HG03558 (cell line): Measurements from ENCODE around the gene CTDSPL.
"Not testable (repeated sequence)": the region's sequence is repeated elsewhere in the genome, so short reads cannot be mapped to it uniquely, and the experiment has no call there.

Experiments used
- ATAC-seq: cut with Tn5 transposase; IDR thresholded peaks from one replicate; pipeline ENCODE4 v1.9.1; 2021; ENCODE audit warnings: moderate number of reproducible peaks; ENCODE audit not compliant: unreplicated experiment; ENCODE audit errors: extremely low read depth

CTDSPL gene, protein sequence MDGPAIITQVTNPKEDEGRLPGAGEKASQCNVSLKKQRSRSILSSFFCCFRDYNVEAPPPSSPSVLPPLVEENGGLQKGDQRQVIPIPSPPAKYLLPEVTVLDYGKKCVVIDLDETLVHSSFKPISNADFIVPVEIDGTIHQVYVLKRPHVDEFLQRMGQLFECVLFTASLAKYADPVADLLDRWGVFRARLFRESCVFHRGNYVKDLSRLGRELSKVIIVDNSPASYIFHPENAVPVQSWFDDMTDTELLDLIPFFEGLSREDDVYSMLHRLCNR

DNA sequence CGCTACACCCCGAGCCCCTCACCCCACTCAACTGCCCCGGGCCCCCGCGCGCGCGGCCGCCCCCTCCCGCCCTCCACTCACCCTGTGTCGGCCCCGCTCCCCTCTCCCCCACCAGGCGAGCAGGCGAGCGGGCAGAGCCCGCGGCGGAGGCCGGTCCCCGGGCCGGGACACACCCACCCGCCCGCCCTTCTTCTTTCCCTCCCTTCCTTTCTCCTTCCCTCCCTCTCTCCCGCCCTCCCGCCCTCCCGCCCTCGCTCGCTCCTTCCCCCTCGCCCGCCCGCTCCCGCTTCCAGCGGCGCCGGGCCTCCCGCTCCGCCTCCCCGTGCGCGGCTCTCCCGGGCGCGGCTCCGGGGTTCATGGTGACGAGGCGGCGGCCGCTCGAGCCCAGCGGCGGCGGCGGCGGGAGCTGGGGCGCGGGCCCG lies at the start of gene CTDSPL:
Gene CTDSPL (plus strand): TSS at position 261 of the 422 bp plus-strand sequence. CDS start 320 bp downstream, outside the sequence.
- no peak for ATAC-seq

DNA sequence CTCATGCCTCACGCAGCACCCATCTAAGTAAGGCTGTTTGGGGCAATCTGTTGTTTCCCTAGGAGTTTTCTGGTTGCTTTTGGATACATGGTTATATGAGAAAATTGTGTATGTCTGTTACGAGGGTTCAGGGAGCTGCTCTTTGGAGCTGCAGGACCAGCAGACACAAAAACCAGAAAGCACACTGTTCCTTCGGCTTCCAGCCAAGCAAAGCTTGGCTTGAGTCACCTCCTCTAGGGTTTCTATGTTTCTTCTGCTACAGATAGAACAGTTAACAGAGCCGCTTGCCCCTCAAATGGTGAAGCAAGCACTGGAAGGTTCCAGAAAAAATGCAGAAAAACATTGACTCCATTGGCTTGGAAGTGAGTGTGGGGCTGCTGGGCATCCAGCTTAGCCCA lies 49.2 kb upstream of the CTDSPL start:
- no peak for ATAC-seq

DNA sequence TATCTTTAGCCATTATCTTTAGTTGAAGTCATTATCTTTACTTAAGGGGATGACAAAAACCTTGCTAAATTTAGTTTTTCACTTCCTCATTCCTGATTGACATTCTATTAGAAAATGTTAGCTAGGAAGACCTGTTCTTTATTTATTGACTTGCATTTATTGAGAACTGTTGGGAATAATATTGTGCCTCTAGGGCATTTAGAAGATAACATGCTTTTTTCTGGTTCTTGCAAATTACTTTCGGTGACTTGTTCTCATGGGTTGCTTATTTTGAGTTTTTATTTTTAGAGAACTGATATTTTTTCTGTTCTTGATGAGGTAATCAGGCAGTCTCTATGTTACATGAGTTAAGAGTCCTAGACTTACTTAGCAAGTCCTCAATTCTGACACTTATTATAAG lies 48.3 kb upstream of the CTDSPL start:
- ATAC-seq, result no peak

GRCh38 chr3:37814547-37814946 lies 47.1 kb upstream of the CTDSPL start:
- no peak for ATAC-seq

DNA sequence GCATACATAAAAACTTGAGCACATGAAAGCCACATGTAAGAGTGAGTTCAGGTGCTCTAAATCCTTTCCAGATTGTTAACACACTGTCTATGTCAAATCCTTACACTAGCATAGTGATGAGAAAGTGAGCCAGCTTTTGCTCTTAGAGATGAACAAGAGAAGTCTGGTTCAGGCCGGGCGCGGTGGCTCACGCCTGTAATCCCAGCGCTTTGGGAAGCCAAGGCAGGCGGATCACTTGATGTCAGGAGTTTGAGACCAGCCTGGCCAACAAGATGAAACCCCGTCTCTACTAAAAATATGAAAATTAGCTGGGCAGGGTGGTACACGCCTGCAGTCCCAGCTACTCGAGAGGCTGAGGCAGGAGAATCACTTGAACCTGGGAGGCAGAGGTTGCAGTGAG lies 46.5 kb upstream of the CTDSPL start:
- ATAC-seq, result not testable (repeated sequence)

GRCh38 chr3:37816271-37816670 lies 45.4 kb upstream of the CTDSPL start:
- no peak for ATAC-seq

DNA sequence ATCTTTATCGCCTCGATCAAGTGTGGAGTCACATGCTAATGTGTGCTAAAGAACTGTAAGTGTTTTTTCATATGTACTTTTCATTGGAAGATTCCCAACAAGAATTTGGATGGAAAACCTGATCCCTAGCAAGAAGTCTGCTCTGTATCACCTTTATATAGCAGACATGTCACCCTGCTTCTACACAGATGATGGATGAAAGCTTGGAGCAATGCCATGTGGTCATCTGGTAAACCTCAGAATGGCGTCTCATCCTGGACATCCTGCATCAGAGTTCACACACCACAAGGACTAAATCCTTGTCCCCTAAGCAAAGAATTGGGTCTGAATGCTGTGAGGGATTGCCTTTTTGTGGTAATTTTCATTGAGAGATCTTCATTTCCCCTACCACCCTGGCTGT lies 42.1 kb upstream of the CTDSPL start:
- ATAC-seq, result no peak

DNA sequence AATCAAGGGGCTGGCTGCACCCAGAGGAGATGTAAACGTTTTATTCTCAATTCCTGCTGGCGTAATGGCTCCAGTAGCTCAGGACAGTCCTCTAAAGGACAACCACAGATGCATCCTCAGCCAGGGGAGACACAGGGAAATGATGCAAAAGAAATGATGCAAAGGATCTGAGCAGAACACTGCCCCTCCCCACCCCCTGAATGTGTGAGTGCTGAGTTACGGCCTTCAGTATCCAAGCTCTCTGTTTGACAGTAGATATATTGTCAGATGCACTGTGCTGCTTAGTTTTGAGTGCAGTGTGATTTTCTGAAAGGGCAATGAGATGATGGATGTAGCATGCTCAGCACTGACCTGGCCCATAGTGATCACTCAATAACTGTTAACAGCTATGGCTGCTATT lies 41.4 kb upstream of the CTDSPL start:
- ATAC-seq, result no peak

DNA sequence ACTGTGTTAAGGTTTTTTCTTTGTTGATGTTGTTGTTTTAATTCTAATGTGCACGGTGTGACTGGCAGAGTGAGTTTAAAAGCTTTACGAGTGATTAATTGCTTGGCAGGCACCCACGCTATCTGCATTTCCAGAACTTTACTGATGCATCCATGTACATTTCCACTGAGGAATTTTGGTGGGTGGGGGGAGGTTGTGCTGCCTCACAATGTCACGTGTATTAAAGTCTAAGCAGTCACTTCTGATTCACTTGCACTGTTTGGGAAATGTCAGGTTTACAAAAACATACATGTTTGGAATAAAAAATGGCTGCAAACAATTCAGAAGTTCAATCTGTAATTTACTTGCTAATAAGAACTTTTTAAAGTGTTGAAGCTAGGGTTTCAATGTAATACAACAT lies 38.5 kb upstream of the CTDSPL start:
- ATAC-seq, result no peak

GRCh38 chr3:37824090-37824953 lies 37.4 kb upstream of the CTDSPL start:
- no peak for ATAC-seq

GRCh38 chr3:37824954-37825328 lies 36.7 kb upstream of the CTDSPL start:
- no peak for ATAC-seq

- ATAC-seq, result no peak
Observed at GRCh38 chr3:37825744-37826400, 35.8 kb upstream of the CTDSPL start.

DNA sequence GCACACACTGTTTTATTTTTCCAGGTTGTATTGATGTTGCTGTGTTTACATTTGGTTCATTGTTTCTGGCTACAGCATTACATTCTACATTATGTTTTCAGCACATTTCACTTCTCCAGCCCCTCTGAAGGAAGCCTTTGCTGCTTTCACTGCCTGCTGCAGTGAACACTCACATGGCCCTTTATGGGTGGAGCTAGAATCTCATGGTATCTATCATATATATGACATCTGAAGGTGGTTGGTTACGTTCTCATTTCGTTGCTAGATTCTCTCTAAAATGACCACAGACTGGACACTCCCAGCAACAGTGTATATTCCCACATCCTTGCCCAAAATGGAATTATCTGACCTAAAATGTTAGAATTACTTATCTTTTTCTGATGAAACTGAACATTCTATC lies 35.2 kb upstream of the CTDSPL start:
- no peak for ATAC-seq

GRCh38 chr3:37826933-37827332 lies 34.7 kb upstream of the CTDSPL start:
- no peak for ATAC-seq

GRCh38 chr3:37832480-37832879 lies 29.2 kb upstream of the CTDSPL start:
- ATAC-seq, result no peak

- ATAC-seq, result no peak
Observed at GRCh38 chr3:37833302-37834186, 28.1 kb upstream of the CTDSPL start.

- no peak for ATAC-seq
Observed at GRCh38 chr3:37836589-37836988, 25.1 kb upstream of the CTDSPL start.

DNA sequence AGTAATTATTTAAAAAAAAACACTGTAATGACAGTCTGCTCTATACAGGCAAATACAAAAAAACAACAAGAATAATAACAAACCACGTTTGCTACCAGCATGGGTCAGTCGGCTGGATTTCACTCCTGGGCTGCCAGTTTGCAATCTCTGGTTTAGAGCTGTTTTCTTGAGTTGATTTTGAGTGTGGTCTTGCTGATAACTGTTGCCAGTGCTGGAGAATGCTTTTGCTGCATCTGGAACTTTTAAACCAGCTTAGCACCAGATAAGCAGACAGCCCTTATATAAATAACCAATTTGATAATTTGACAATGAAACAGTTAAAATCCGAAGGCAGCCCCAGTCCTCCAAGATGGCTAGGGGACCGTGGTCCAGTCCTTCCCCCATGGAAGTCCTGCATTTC lies 14.0 kb upstream of the CTDSPL start:
- ATAC-seq, result no peak

- ATAC-seq, result no peak
Observed at GRCh38 chr3:37849146-37849923, 12.3 kb upstream of the CTDSPL start.
